ENCODE measurements around the gene SSBP3. TPM values are rescaled to one million over a fixed set of nuclear protein-coding genes. Genes with fewer than 3 reads are reported as not detected.

Gene SSBP3
- total RNA-seq, 1 donor = 14.5 TPM

GRCh38 chr1:54376430-54377039 is 29.7 kb downstream of the SSBP3 start:
- H3K27ac ChIP-seq (ENCODE audit: low read depth, low read length) = no peak overlapping the region
- DNase-seq (ENCODE audit: insufficient read length, low spot score, missing footprints) = no peak
- no peaks in the 10 kb centered on the region for H3K4me1 ChIP-seq (ENCODE audit: insufficient read depth, low read length)
- no peaks in the 10 kb centered on the region for H3K9me3 ChIP-seq (ENCODE audit: low read depth, low read length)
- no peak overlapping the region for H3K4me2 ChIP-seq (ENCODE audit: insufficient read depth, low read length)
- no peak for TF ChIP-seq CTCF (IDR thresholded peaks at IDR 0.05; ENCODE audit: extremely low read depth, low read depth, low read length)
- H3K36me3 ChIP-seq (ENCODE audit: insufficient read depth, low read length) = no peaks in the 10 kb centered on the region
- peaks cover 44% of the 10 kb centered on the region for H4K20me1 ChIP-seq (ENCODE audit: insufficient read depth, low read length)
- no peak overlapping the region for H2AFZ ChIP-seq (ENCODE audit: low read length)
- H3K4me3 ChIP-seq (ENCODE audit: insufficient read depth, low read length) = no peak overlapping the region
- no peaks in the 10 kb centered on the region for H3K27me3 ChIP-seq (ENCODE audit: insufficient read depth, low read length)
- H3K79me2 ChIP-seq (ENCODE audit: insufficient read depth, low read length) = peaks cover 7% of the 10 kb centered on the region

- Histone ChIP-seq H4K20me1 (ENCODE audit: insufficient read depth, low read length) (peaks cover 49% of the 10 kb centered on the region), H3K4me1 (ENCODE audit: insufficient read depth, low read length) (no peaks in the 10 kb centered on the region), H3K4me2 (ENCODE audit: insufficient read depth, low read length) (no peak overlapping the region), H3K9me3 (ENCODE audit: low read depth, low read length) (no peaks in the 10 kb centered on the region), H3K27me3 (ENCODE audit: insufficient read depth, low read length) (no peaks in the 10 kb centered on the region), H2AFZ (ENCODE audit: low read length) (no peak overlapping the region), H3K4me3 (ENCODE audit: insufficient read depth, low read length) (no peak overlapping the region), H3K36me3 (ENCODE audit: insufficient read depth, low read length) (no peaks in the 10 kb centered on the region), H3K79me2 (ENCODE audit: insufficient read depth, low read length) (peaks cover 7% of the 10 kb centered on the region), H3K27ac (ENCODE audit: low read depth, low read length) (no peak overlapping the region)
- DNase-seq (ENCODE audit: insufficient read length, low spot score, missing footprints) = no peak
- TF ChIP-seq CTCF (IDR thresholded peaks at IDR 0.05; ENCODE audit: extremely low read depth, low read depth, low read length) = no peak
Measured at GRCh38 chr1:54375712-54376429, 30.3 kb downstream of the SSBP3 start.

GRCh38 chr1:54375298-54375697 is 30.9 kb downstream of the SSBP3 start:
- no peaks in the 10 kb centered on the region for H3K36me3 ChIP-seq (ENCODE audit: insufficient read depth, low read length)
- H3K9me3 ChIP-seq (ENCODE audit: low read depth, low read length) = no peaks in the 10 kb centered on the region
- no peak for DNase-seq (ENCODE audit: insufficient read length, low spot score, missing footprints)
- H4K20me1 ChIP-seq (ENCODE audit: insufficient read depth, low read length) = peaks cover 53% of the 10 kb centered on the region
- H3K27me3 ChIP-seq (ENCODE audit: insufficient read depth, low read length) = no peaks in the 10 kb centered on the region
- H3K4me1 ChIP-seq (ENCODE audit: insufficient read depth, low read length) = no peaks in the 10 kb centered on the region
- H2AFZ ChIP-seq (ENCODE audit: low read length) = no peak overlapping the region
- peaks cover 7% of the 10 kb centered on the region for H3K79me2 ChIP-seq (ENCODE audit: insufficient read depth, low read length)
- H3K27ac ChIP-seq (ENCODE audit: low read depth, low read length) = no peak overlapping the region
- TF ChIP-seq CTCF (IDR thresholded peaks at IDR 0.05; ENCODE audit: extremely low read depth, low read depth, low read length) = no peak
- no peak overlapping the region for H3K4me3 ChIP-seq (ENCODE audit: insufficient read depth, low read length)
- H3K4me2 ChIP-seq (ENCODE audit: insufficient read depth, low read length) = no peak overlapping the region

GRCh38 chr1:54374766-54375165 is 31.4 kb downstream of the SSBP3 start:
- H4K20me1 ChIP-seq (ENCODE audit: insufficient read depth, low read length) = peaks cover 53% of the 10 kb centered on the region
- TF ChIP-seq CTCF (IDR thresholded peaks at IDR 0.05; ENCODE audit: extremely low read depth, low read depth, low read length) = no peak
- H3K27me3 ChIP-seq (ENCODE audit: insufficient read depth, low read length) = no peaks in the 10 kb centered on the region
- no peak overlapping the region for H3K4me2 ChIP-seq (ENCODE audit: insufficient read depth, low read length)
- peaks cover 7% of the 10 kb centered on the region for H3K79me2 ChIP-seq (ENCODE audit: insufficient read depth, low read length)
- H3K36me3 ChIP-seq (ENCODE audit: insufficient read depth, low read length) = peaks cover 2% of the 10 kb centered on the region
- no peaks in the 10 kb centered on the region for H3K9me3 ChIP-seq (ENCODE audit: low read depth, low read length)
- DNase-seq (ENCODE audit: insufficient read length, low spot score, missing footprints) = no peak
- H3K4me1 ChIP-seq (ENCODE audit: insufficient read depth, low read length) = no peaks in the 10 kb centered on the region
- no peak overlapping the region for H3K4me3 ChIP-seq (ENCODE audit: insufficient read depth, low read length)
- no peak overlapping the region for H3K27ac ChIP-seq (ENCODE audit: low read depth, low read length)
- no peak overlapping the region for H2AFZ ChIP-seq (ENCODE audit: low read length)

Measured in osteoblast (primary cell).